Neural progenitor cell (in vitro differentiated cells): ENCODE measurements around the gene SHOC1.

Experiments used
- EZH2 ChIP-seq: fragments of 200-600 bp; sonication (generic); IDR thresholded peaks from 2 replicates; pipeline ENCODE4 v1.6.1; 2017; ENCODE audit warnings: antibody characterized with exemption, mild to moderate bottlenecking, moderate library complexity
- EZH2phosphoT487 ChIP-seq: fragments of 200-600 bp; sonication (generic); IDR thresholded peaks from 2 replicates; pipeline ENCODE4 v1.6.1; 2017; ENCODE audit warnings: antibody characterized with exemption
- TF ChIP-seq, protein P1 (sequence below): fragments of 200-600 bp; sonication (generic); IDR thresholded peaks from 2 replicates; pipeline ENCODE4 v1.5.1; 2017; ENCODE audit warnings: antibody characterized with exemption, mild to moderate bottlenecking

DNA sequence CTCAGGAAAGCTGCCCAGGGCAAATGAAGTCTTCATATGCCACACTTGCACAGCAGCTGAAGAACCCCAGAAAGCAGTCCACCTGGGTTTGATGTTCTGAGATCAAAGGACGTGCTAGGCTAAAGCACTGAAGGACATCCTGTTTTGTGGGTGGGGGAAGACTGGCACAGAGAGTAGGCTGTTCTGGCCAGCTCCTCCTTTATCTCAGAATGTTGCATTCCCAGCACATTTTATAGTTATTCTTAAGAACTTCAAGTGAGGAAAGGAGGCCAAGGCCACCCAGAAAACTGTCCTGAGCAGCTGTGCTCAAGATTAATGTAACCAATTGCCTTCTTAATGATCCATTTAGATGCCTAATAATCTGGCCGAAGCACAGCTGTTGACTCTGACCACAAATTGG, 10.9 kb downstream of the SHOC1 start:
- TF ChIP-seq, protein P1, sequence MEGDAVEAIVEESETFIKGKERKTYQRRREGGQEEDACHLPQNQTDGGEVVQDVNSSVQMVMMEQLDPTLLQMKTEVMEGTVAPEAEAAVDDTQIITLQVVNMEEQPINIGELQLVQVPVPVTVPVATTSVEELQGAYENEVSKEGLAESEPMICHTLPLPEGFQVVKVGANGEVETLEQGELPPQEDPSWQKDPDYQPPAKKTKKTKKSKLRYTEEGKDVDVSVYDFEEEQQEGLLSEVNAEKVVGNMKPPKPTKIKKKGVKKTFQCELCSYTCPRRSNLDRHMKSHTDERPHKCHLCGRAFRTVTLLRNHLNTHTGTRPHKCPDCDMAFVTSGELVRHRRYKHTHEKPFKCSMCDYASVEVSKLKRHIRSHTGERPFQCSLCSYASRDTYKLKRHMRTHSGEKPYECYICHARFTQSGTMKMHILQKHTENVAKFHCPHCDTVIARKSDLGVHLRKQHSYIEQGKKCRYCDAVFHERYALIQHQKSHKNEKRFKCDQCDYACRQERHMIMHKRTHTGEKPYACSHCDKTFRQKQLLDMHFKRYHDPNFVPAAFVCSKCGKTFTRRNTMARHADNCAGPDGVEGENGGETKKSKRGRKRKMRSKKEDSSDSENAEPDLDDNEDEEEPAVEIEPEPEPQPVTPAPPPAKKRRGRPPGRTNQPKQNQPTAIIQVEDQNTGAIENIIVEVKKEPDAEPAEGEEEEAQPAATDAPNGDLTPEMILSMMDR = no peak
- TF ChIP-seq EZH2phosphoT487 (no peak), EZH2 (no peak)
